GM18526 (cell line): Measurements from ENCODE around the gene PDGFA.

ENCODE experiments used
- POLR2A ChIP-seq: IDR thresholded peaks from 3 replicates; pipeline ENCODE4 v1.6.1; 2011; ENCODE audit not compliant: insufficient read length; ENCODE audit errors: extremely low read depth

Gene PDGFA

GRCh38 chr7:555551-556160, 36.0 kb upstream of the PDGFA start:
- TF ChIP-seq POLR2A = no peak

GRCh38 chr7:553636-554111, 34.0 kb upstream of the PDGFA start:
- TF ChIP-seq POLR2A = no peak

DNA sequence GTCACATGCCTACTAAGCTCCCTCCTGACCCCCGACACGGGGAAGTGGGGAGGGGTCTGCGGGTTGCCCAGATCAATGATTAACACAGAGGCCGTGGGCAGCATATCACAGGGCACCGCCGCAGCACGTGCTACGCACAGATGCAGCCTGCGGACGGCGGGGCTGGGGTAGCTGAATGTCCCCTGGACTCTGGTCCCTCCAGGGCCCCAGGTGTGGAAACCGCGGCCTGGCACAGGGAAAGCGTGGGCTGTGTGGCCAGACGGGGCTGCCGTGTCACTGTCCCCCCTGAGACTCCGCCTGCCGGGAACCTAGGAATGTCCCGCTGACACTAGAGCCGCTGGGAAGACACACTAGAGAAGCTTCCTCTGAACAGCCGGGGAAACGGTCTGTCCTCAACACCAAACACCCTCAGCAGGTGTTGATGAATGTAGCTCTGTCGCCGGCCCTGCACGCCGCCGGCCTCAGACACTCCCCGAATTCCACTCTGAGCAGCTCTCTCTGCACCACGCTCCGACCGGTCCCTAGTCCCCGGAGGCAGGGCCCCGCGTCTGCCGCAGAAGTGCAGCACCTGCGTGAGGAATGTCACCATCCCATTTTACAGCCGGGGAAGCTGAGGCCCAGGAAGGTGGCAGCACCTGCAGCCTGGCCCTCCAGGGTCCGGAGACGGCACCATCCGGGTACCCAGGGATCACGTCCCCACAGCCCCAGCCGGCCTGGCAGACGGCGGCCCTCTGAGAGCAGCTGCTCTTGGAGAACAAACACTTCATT, 33.4 kb upstream of the PDGFA start:
- TF ChIP-seq POLR2A = no peak

DNA sequence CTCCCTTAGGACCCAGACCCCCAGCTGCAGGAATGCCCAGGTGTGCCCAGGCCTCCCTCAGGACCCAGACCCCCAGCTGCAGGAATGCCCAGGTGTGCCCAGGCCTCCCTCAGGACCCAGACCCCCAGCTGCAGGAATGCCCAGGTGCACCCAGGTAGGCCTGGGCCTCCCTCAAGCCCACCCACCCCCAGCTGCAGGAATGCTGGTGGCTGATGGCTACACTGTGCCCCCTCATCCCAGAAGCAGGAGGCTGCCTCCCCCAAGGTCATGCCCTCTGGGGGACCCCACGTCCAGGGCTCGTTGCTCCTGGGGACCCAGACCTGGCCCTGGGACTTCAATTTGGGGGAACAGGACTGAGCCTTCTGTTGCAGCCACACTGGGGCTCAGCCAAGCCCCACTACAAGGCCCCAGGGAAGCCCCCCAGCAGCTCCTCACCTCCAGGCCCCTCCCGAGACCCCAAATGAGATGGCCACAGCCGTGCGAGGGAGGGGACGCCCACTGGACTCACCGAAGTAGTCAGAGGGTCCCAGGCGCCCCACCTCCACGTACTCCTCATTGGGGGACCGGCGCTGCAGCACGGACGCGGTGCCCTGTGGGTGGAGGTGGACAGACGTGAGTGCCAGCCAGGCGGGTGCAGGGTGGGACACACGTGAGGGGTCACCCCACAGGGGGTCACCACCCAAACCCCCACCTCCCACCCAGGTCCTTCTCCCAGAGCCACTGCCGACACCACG, 31.4 kb upstream of the PDGFA start:
- no peak for TF ChIP-seq POLR2A

GRCh38 chr7:549891-550625, 30.4 kb upstream of the PDGFA start:
- TF ChIP-seq POLR2A = no peak

- TF ChIP-seq POLR2A = no peak
Observed at GRCh38 chr7:549066-549890, 29.6 kb upstream of the PDGFA start.

DNA sequence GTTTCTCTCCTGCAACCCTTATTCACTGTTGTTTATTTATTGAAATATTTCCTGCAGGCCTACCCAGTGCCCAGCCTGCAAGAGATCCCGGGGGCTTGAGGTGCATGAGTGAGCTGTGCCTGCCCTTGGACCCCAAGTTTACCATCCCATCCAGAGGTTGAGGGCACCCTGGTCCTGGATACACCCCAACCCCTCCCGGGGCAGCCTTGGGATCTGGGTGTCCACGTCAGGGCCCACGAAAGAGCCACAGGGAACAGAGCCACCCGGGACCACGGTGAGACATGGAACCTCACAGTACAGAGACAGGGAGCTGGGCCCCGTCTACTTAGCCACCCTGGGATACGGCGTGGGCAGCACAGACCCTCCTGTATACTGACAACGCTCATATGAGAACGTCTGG, 28.8 kb upstream of the PDGFA start:
- no peak for TF ChIP-seq POLR2A

DNA sequence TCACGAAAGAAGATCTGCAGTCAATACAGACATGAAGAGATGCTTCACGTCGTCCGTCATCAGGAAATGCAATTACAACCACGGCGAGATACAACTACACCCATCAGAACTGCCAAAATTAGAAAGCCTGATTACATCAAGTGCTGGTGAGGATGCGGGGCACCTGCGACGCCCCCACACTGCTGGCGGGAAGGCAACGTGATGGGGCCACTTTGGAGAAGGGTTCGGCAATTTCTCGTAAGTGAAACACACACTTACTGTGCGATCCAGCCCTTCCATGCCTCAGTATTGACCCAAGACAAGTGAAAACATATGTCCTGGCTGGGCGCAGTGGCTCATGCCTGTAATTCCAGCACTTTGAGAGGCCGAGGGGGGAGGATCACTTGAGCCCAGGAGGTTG, 25.8 kb upstream of the PDGFA start:
- no peak for TF ChIP-seq POLR2A

GRCh38 chr7:544338-545221, 24.9 kb upstream of the PDGFA start:
- no peak for TF ChIP-seq POLR2A

DNA sequence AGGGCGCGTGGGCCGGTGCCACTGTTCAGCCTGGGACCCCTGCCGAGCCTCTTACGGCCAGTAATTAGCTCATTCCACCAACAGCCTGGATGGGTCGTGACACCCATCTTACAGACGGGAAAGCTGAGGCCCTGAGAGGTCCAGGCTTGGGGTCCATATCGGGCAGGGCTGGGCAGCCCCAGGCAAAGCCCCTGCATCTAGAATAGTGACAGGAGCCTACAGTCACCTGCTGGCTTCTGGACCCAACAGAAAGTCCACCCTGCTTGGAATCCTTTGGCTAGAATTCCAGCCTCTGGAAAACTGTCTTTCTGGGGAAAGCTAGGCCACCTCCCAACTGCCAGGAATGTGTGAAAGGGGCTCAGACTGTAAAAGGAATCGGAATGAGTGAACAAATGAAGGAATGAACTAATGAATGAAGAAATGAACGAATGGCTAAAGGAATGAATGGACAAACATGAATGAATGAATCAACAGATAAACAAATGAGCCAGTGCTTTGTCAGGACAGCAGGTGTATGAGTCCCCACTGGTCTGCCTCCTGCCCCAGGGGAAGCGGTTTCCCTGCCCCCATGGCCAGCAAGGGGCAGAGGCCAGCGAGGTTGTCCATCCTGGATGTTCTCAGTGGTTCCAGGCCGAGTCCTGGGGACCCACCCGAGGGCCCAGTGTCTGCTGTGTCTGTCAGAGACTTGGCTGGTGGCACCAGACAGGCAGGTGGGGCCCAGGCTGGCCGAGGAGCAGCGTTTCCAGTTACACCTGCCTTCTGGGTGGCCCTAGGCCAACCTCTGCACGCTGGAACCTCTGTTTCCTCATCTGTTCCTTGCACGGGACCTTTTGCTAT, 24.1 kb upstream of the PDGFA start:
- TF ChIP-seq POLR2A = no peak

DNA sequence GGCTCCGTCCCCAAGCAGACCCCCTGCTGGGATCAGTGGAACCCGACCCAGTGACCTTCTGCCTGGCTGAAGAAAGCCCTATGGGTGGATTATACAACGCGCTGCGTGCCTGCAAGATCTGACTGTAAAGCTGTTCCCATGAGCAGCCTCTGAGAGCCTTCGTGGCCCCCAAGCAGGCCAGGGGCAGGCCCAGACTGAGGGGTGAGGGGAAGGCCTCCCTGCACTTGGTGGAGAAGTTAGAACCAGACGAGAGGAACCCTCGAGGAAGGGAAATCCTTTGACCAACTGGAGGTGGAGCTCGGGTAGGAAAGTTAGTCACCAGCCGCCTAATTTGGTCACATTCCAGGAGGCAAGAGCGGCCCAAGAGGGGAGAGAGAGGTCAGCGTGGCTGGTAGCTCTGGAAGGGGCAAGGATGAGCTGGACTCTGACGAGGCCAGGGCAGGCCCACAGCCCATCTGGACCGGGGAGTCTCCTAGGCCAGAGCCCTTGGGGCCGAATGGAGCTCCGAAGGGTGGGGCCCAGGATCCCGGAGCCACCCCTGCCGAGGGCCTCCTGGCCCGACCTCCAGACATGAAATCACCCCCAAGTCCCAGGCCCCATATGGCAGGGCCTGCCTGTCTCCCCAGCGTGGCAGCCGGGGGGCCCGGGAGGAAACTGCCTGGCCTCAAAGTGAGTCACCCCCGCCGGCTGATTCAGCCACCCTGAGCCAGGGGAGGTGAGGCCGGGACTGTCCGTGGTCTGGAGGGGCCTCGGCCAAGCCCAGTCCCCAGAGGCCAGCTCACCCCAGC, 23.3 kb upstream of the PDGFA start:
- no peak for TF ChIP-seq POLR2A

DNA sequence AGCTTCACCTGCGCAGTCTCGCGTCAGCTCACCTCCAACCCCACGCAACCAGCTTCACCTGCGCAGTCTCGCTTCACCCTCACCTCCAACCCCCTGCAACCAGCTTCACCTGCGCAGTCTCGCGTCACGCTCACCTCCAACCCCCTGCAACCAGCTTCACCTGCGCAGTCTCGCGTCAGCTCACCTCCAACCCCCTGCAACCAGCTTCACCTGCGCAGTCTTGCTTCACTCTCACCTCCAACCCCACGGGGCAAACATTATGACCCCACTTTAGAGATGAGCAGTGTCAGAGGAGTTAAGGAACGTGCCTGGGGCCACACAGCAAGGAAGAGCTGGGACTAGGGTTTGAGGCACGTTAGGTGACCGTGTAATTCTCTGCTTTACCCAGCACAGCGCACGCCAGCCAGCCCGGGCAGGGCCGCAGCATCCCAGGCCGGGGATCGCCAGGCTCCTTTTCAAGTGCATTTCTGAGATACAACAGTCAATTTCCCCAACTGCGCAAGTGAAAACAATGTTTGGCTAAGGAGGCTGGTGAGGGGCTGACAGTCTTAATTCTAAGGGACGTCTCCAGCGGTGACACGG, 22.6 kb upstream of the PDGFA start:
- TF ChIP-seq POLR2A = no peak
